Skeletal muscle satellite cell (primary cell): ENCODE measurements around the gene EEFSEC.

Experiments used
- H3K27me3 ChIP-seq: 2 replicates; pipeline ENCODE4 v1.7.0; 2013; ENCODE audit warnings: low read length; ENCODE audit not compliant: control insufficient read depth, insufficient read depth
- H3K36me3 ChIP-seq: 2 replicates; pipeline ENCODE4 v1.7.0; 2013; ENCODE audit warnings: mild to moderate bottlenecking, control low read depth, low read length; ENCODE audit not compliant: insufficient read depth
- H3K4me1 ChIP-seq: 2 replicates; pipeline ENCODE4 v1.7.0; 2013; ENCODE audit warnings: low read length; ENCODE audit not compliant: control insufficient read depth, insufficient read depth
- H3K4me2 ChIP-seq: 2 replicates; pipeline ENCODE4 v1.7.0; 2013; ENCODE audit warnings: mild to moderate bottlenecking, low read length
- H3K4me3 ChIP-seq: 2 replicates; pipeline ENCODE4 v1.7.0; 2013; ENCODE audit warnings: low read length
- H3K9ac ChIP-seq: 2 replicates; pipeline ENCODE4 v1.7.0; 2013; ENCODE audit warnings: mild to moderate bottlenecking, low read depth, low read length, moderate library complexity
- H3K9me3 ChIP-seq: replicated peaks from 2 replicates; pipeline ENCODE4 v1.7.0; 2013; ENCODE audit warnings: mild to moderate bottlenecking, control low read depth, low read length

Gene EEFSEC

DNA sequence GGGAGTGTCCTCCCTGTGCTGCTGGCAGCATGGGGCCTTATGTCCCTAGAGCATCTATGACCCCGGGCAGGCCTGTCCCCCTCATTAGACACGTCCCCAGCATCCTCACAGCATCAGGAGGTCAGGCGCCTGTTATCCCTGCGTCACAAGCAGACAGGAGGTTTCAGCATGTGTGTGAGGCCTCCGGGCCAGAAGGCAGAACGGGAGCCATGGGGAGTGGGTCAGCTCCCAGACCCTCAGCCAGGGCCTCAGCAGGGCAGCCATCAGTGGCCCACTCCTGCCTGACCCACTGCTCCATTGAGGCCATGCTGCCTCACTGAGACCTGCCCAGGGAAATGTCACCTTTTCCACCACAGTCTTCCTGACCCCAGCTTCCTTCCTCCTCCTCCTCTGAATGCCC is 241.8 kb downstream of the EEFSEC start:
- Histone ChIP-seq H3K27me3 (no peaks in the 10 kb centered on the region), H3K4me3 (no peak overlapping the region), H3K9me3 (no peaks in the 10 kb centered on the region), H3K36me3 (no peaks in the 10 kb centered on the region), H3K9ac (no peak overlapping the region), H3K4me2 (no peak overlapping the region), H3K4me1 (no peaks in the 10 kb centered on the region)

DNA sequence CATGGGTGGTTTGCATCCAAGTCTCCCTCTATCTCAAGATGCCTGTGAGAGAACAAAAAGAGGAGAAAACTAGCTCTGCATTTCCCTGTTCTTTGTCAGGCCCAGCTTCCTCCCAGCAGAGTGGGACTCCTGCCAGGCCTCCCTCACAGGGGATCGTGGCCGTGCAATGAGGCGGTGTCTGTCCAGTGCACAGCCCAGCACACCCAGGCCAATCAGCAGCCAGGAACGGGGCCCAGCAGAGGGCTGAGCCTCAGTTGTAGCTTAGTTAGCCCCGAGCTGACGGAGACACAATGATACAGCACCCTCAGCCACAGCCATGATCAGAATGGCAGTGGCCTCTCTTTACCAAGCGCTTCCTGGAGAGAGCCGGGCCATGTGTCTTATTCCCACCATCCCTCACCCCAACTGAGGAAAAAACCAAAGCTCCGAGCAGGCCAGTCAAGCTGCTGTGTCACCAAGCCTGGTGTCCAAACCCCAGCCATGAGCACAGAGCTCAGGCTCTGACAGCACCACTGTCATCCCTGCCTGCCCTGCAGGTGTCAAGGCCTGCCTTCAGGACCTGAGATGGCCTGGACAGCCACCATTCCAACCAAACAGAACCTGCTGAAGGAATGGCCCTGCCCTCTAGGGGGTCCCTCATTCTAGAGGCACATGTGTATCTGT is 242.3 kb downstream of the EEFSEC start:
- no peaks in the 10 kb centered on the region for H3K27me3 ChIP-seq
- no peak overlapping the region for H3K9ac ChIP-seq
- H3K9me3 ChIP-seq, result no peaks in the 10 kb centered on the region
- H3K4me3 ChIP-seq, result no peak overlapping the region
- H3K4me2 ChIP-seq, result no peak overlapping the region
- H3K4me1 ChIP-seq, result no peaks in the 10 kb centered on the region
- no peaks in the 10 kb centered on the region for H3K36me3 ChIP-seq

DNA sequence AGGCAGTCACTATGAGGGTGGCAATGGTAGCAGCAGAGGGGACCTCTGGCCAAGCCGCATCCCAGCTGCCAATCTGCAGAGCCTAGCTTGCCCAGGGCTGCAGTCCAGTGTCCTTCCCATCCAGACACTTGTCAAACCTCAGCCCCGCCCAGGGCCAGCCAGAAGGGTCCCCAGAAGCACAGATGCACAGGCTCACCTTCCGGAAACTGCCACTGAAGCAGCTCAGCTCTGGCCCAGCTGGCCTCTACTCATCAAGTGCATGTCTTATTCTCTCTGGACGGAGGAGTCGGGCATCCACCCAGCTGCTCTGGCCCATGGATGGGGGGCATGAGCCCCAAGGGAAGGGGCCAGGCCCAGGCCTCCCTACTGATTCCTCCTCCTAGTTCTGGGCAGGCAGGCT is 244.2 kb downstream of the EEFSEC start:
- Histone ChIP-seq H3K36me3 (no peaks in the 10 kb centered on the region), H3K4me1 (no peaks in the 10 kb centered on the region), H3K9me3 (no peaks in the 10 kb centered on the region), H3K4me3 (no peak overlapping the region), H3K27me3 (no peaks in the 10 kb centered on the region), H3K9ac (no peak overlapping the region), H3K4me2 (no peak overlapping the region)

DNA sequence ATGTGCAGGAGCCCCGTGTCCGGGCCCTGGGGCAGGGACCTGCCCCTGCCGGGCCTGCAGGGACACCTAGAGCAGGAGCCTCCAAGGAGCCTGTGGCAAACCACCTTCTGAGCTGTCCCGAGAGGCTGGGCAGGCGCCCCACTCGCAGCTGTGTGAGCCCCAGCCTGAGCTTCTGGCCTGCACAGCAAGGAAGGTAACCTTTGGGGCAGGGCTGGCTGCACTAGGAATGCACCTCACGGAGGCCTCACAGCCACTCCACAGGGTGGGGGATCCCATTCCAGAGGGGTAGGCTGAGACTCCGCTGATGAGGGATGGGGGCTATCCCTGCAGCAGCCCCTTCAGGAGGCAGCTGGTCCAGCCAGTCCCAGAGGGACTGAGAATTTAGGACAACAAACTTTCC is 245.3 kb downstream of the EEFSEC start:
- no peaks in the 10 kb centered on the region for H3K9me3 ChIP-seq
- no peak overlapping the region for H3K4me2 ChIP-seq
- no peaks in the 10 kb centered on the region for H3K4me1 ChIP-seq
- no peak overlapping the region for H3K4me3 ChIP-seq
- no peaks in the 10 kb centered on the region for H3K36me3 ChIP-seq
- no peaks in the 10 kb centered on the region for H3K27me3 ChIP-seq
- H3K9ac ChIP-seq, result no peak overlapping the region

DNA sequence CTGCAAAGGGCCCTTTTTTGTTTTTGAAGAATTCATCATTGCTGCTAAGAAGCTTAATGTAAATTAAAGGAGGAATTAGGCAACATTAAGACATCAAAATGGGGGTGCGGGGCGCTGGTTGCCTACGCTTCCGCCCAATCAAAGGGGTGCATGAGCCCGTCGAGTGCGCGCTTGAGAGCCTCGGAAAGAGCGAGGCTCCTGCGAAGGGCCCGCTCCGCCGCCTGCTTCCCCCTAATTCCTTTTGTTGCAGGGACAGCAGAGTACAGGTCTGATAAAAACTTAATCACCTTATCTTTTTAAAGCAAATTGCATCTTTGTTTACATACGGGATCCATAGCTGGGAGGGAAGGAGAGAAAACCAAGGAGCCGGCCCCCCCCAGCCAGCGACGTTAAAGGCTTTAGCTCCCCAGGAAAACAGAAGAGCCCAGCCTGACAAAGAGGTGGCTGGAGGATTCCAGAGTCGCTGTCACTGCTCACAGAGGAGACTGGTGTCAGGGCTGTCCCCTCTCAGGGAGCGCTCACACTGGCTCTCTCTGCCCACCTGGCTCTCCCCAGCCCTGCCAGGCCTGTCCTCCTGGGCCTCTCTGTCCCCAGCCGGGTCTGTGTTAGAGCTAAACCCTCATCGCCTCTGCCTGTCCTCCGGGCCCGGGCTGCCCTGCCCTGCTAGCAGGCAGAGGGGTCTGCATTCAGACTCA is 246.1 kb downstream of the EEFSEC start:
- no peaks in the 10 kb centered on the region for H3K9me3 ChIP-seq
- no peaks in the 10 kb centered on the region for H3K4me1 ChIP-seq
- no peaks in the 10 kb centered on the region for H3K27me3 ChIP-seq
- H3K9ac ChIP-seq, result no peak overlapping the region
- no peaks in the 10 kb centered on the region for H3K36me3 ChIP-seq
- H3K4me2 ChIP-seq, result no peak overlapping the region
- no peak overlapping the region for H3K4me3 ChIP-seq

DNA sequence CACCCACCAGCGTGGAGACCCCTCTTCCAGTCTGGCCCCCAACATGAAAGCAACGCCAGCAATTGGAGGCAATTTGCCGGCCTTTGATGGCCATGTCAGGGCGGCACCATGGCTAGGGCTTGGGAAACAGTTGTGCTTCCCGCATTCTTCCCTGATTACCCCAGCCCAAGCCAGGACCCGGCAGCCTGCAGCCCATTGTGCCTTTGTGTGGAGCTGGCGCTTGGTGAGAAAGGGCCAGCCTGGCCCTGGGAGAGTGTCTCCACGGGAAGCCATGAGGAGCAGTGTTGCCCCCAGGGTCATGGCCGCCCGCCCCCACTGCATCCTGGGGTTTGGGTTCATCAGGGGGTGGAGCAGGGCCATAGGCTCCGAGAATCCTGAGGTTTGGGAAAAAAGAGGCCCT is 247.4 kb downstream of the EEFSEC start:
- Histone ChIP-seq H3K4me3 (no peak overlapping the region), H3K36me3 (no peaks in the 10 kb centered on the region), H3K9me3 (no peaks in the 10 kb centered on the region), H3K4me1 (no peaks in the 10 kb centered on the region), H3K4me2 (no peak overlapping the region), H3K27me3 (no peaks in the 10 kb centered on the region), H3K9ac (no peak overlapping the region)

DNA sequence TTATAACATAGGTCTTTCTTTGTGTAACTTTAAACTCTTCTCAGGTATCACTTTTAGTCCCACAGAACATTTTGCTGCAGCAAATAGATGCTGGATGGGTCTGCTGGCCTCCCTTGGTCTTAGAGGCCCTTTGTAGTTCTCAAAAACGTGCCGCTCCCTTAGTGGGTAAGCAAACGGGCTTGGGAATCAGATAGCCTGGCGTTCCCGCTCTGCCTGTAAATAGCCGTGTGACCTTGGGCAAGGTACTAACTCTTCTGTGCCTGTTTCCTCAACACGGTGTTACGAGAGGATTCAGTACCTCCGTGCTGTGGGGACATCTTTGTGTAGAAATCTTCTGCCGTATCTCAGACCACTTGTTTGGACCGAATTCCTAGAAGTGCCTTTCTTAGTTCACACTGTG is 249.0 kb downstream of the EEFSEC start:
- Histone ChIP-seq H3K4me3 (no peak overlapping the region), H3K4me2 (no peak overlapping the region), H3K36me3 (no peaks in the 10 kb centered on the region), H3K9ac (no peak overlapping the region), H3K27me3 (no peaks in the 10 kb centered on the region), H3K9me3 (no peaks in the 10 kb centered on the region), H3K4me1 (no peaks in the 10 kb centered on the region)

DNA sequence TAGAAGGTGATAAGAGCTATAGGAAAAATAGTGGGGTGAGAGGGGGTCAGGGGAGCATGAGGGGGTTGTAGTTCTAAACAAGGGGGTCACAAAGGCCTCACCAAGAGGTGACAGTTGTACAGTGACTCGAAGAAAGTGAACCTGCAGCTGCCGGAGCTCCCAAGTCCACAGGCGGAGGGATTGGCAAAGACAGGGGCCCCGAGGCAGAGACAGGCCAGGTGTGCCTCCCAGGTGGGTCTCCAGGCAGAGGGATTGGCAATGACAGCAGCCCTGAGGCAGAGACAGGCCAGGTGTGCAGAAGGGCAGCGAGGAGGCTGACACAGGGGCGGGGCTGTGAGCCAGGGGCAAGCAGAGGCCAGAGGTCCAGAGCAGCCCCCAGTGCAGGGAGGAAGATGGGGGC is 249.7 kb downstream of the EEFSEC start:
- Histone ChIP-seq H3K4me3 (no peak overlapping the region), H3K9ac (no peak overlapping the region), H3K36me3 (no peaks in the 10 kb centered on the region)

DNA sequence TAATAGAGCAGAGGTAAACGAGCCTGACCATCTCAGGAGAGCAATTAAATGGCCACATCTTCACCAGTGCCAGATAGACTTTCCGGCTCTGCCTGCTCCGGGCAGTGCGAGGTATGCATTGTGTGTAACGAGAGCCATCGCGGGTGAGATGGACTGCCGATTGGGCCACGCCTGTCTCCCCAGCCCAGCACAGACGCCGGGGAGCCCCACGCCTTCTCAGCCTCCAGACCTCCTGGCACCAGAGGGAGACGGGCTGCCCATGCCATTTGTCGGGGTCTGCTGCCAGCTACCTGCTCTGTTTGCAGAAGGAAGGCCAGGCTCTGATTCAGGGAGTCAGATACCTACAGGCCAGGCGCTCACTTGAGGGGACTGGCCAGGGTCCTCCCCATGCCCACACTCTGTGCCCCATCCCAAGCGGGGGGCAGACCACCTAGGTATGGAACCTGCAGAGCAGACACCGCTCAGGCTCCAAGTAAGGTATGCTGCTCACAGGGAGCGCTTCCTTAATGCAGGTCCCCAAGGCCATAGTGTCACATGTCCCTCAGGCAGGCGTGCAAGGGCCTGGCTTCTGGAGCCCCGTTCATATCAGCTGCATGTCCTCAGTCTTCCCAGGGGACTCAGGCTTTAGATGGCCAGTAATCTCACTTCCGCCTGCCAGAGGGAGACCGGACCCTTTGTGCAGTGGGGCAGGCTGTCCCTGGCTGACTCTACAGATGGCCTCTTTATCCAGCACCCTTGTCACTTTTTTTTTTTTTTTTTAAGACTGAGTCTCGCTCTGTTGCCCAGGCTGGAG is 251.2 kb downstream of the EEFSEC start:
- no peaks in the 10 kb centered on the region for H3K4me1 ChIP-seq
- H3K4me2 ChIP-seq, result no peak overlapping the region
- H3K9me3 ChIP-seq, result no peaks in the 10 kb centered on the region
- no peak overlapping the region for H3K9ac ChIP-seq
- no peak overlapping the region for H3K4me3 ChIP-seq
- H3K27me3 ChIP-seq, result no peaks in the 10 kb centered on the region
- no peaks in the 10 kb centered on the region for H3K36me3 ChIP-seq

More for the DNA sequence above, 249.7 kb downstream of the EEFSEC start:
- H3K4me1 ChIP-seq, result no peaks in the 10 kb centered on the region
- no peaks in the 10 kb centered on the region for H3K27me3 ChIP-seq
- H3K9me3 ChIP-seq, result no peaks in the 10 kb centered on the region
- no peak overlapping the region for H3K4me2 ChIP-seq

DNA sequence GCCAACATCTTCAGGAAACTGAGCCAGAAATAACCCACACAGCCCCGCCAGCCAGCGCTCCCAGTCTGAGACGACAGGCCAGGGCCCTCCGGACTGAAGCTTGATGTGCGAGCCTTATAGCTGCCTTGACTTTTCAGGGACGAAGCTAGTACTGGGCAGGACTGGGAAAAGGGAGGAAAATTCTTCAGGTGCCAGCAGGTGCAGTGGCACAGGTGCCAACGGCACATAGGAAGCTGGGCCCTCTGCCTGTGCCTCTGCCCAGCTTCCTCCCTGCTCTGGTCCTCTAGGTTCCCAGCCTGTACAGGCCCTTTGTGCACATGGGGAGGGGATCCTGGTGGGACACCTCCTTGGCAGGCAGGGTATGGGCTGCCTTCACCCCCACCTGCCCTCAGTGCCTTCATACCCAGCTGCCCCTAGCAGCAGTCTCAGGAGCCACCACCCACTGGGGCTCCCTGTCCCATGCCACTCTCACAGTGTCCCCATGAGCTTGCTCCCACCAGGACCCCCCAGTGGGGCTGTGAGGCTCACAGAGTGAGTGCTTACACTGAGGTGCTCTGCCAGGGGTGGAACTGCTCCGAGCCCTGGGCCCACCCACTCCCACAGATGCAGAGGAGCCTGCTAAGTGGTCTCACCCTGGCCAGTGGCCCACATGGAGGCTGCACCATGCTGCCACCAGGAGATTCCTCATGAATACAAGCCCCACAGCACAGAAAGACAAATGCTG is 252.4 kb downstream of the EEFSEC start:
- H3K36me3 ChIP-seq, result no peaks in the 10 kb centered on the region
- no peak overlapping the region for H3K4me2 ChIP-seq
- no peaks in the 10 kb centered on the region for H3K9me3 ChIP-seq
- no peak overlapping the region for H3K4me3 ChIP-seq
- no peaks in the 10 kb centered on the region for H3K4me1 ChIP-seq
- H3K9ac ChIP-seq, result no peak overlapping the region
- no peaks in the 10 kb centered on the region for H3K27me3 ChIP-seq

DNA sequence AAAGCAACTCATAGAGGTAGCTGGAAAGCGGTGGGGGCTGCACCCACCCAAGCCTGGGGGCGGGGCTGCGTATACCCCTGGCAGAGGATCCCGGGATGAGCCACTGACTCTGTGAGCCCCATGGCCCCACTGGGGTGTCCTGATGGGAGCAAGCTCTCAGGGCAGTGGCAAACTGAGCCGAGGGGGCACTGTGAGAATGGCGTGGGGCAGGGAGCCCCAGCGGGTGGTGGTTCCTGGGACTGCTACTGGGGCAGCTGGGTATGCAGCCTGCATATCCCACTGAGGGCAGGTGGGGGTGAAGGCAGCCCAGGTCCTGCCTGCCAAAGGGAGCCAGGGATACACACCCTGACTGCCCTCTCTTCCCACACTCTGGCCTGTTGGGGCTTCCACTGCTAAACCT is 254.0 kb downstream of the EEFSEC start:
- H3K36me3 ChIP-seq, result no peaks in the 10 kb centered on the region
- H3K27me3 ChIP-seq, result no peaks in the 10 kb centered on the region
- no peak overlapping the region for H3K4me3 ChIP-seq
- no peak overlapping the region for H3K9ac ChIP-seq
- H3K4me2 ChIP-seq, result no peak overlapping the region
- no peaks in the 10 kb centered on the region for H3K4me1 ChIP-seq
- H3K9me3 ChIP-seq, result no peaks in the 10 kb centered on the region
